Body of pancreas (tissue), 4 donors: ENCODE data around the gene TMEM208. TPM values are rescaled to one million over a fixed set of nuclear protein-coding genes. Genes with fewer than 3 reads are reported as not detected.
A peak's percentile ranks its signal among the peaks of the same experiment; 100 is the strongest.

ENCODE experiments used
- ATAC-seq: fragments of 150-250 bp; one replicate; pipeline ENCODE4 v1.9.1; 2016
- DNase-seq, 4 donors: peaks; one replicate each; pipeline ENCODE4 v3.0.0-alpha.2; 2019
- H3K27ac ChIP-seq, 4 donors: fragments of 200-600 bp; sonication (generic); 1 replicate in 3 of 4; 2 replicates in 1 of 4; pipeline versions ENCODE4 v1.5.1 to v1.6.1; 2016 to 2019; ENCODE audit warnings: mild to moderate bottlenecking in 1 of 4, mixed read lengths in 1 of 4, moderate library complexity in 1 of 4
- H3K27me3 ChIP-seq, 2 donors: fragments of 200-600 bp; sonication (generic); one replicate each; pipeline ENCODE4 v1.6.0; 2016; ENCODE audit warnings: mild to moderate bottlenecking in 1 of 2
- H3K36me3 ChIP-seq, 2 donors: fragments of 200-600 bp; sonication (generic); replicated peaks in 1 of 2; 2 replicates each; pipeline ENCODE4 v1.5.1; 2016; ENCODE audit warnings: low read depth in 2 of 2; ENCODE audit not compliant: insufficient read depth in 1 of 2
- H3K4me1 ChIP-seq: fragments of 200-600 bp; sonication (generic); one replicate; pipeline ENCODE4 v1.6.0; 2016
- H3K4me3 ChIP-seq, 2 donors: fragments of 200-600 bp; sonication (generic); 1 replicate in 1 of 2; 2 replicates in 1 of 2; pipeline ENCODE4 v1.5.1; 2016 to 2019
- H3K9me3 ChIP-seq, 3 donors: fragments of 200-600 bp; sonication (generic); 1 replicate in 2 of 3; 2 replicates in 1 of 3; pipeline ENCODE4 v1.5.1; 2016
- POLR2A ChIP-seq, 3 donors: fragments of 450-650 bp; IDR thresholded peaks; one replicate each; pipeline ENCODE4 v1.6.1; 2016; ENCODE audit warnings: antibody characterized with exemption in 3 of 3, mild to moderate bottlenecking in 2 of 3
- WGBS, 2 donors: methylation state at CpG; one replicate each; pipeline ENCODE4 v1.1.5; 2017; 5-methylcytosine and 5-hydroxymethylcytosine counted together
- intact Hi-C: fragments of 100-400 bp; cut with DNase I; formaldehyde crosslinking; loops from one replicate; pipeline ENCODE4 v1.15.1; 2023
- total RNA-seq, 2 donors: library from RNA; depleted of rRNA; stranded (reverse); fragments of >200 nt; gene quantifications; one replicate each; pipeline ENCODE4 v1.1.0, GENCODE V29; 2016
- TF ChIP-seq, protein P1 (sequence below), 7 experiments: fragments of 450-650 bp in 4 of 7; fragments of 200-600 bp in 3 of 7; sonication (generic) in 3 of 7; IDR thresholded peaks; one replicate each; pipeline ENCODE4 v1.5.1; 2016 to 2019; ENCODE audit warnings: antibody characterized with exemption in 7 of 7

The TMEM208 gene
- total RNA-seq, 2 donors from 2014 or later: 35.8 to 48.1 TPM

DNA sequence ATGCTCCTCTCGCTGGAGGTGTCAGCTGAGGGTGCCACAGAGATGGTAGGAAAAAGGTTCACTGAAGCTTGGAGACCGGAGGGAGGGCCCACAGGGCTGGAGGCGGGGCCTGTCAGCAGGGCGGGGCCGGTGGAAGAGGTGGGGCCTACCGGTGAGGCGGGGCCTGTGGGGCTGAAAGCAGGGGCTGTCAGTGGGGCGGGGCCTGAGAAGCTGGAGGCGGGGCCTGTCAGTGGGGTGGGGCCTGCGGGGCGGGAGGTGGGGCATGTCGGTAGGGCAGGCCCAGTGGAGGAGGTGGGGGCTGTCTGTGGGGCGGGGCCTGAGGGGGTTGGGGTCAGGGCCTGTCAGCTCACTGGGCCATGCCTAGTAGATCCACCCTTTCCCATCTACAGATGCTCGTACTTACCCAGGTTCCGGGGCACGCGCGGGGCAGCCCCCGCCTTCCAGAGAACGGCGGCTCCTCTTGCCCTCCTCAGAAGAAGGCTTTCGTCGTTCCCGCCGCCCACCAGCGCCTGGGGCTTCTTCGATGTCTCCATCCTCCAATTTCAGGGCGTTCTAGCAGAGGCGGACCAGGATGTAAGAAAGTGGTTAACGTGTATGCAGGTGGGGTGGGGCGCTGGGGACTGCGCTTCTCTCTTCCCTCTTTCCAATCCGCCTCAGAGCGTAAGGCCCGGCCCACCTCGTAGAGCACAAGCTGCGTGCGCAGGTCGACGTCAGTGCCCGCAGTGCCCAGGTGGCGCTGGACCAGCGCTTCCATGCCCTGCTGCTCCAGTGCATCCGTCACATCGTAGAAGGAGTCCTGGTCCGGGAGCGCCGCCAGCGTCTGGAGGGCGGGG, 9.8 kb downstream of the TMEM208 start:
- peak in 2 of 4 donors; percentile 9 to 37 for DNase-seq
- Histone ChIP-seq H3K27me3 (no peaks in the 10 kb centered on the region), H3K36me3 (peaks cover 0 to 13% of the 10 kb centered on the region in 2 donors), H3K4me1 (peaks cover 16% of the 10 kb centered on the region), H3K9me3 (no peaks in the 10 kb centered on the region), H3K27ac (no peak overlapping the region), H3K4me3 (no peak overlapping the region)
- 83 to 86% methylated on average over 40 to 44 of the region's 50 CpGs for WGBS, 2 donors
- intact Hi-C loops: no loop called here
- peak; percentile 20 for ATAC-seq
- TF ChIP-seq, protein P1, sequence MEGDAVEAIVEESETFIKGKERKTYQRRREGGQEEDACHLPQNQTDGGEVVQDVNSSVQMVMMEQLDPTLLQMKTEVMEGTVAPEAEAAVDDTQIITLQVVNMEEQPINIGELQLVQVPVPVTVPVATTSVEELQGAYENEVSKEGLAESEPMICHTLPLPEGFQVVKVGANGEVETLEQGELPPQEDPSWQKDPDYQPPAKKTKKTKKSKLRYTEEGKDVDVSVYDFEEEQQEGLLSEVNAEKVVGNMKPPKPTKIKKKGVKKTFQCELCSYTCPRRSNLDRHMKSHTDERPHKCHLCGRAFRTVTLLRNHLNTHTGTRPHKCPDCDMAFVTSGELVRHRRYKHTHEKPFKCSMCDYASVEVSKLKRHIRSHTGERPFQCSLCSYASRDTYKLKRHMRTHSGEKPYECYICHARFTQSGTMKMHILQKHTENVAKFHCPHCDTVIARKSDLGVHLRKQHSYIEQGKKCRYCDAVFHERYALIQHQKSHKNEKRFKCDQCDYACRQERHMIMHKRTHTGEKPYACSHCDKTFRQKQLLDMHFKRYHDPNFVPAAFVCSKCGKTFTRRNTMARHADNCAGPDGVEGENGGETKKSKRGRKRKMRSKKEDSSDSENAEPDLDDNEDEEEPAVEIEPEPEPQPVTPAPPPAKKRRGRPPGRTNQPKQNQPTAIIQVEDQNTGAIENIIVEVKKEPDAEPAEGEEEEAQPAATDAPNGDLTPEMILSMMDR (IDR thresholded peaks at IDR 0.05): no peak
- no peak for TF ChIP-seq POLR2A (IDR thresholded peaks at IDR 0.05)

DNA sequence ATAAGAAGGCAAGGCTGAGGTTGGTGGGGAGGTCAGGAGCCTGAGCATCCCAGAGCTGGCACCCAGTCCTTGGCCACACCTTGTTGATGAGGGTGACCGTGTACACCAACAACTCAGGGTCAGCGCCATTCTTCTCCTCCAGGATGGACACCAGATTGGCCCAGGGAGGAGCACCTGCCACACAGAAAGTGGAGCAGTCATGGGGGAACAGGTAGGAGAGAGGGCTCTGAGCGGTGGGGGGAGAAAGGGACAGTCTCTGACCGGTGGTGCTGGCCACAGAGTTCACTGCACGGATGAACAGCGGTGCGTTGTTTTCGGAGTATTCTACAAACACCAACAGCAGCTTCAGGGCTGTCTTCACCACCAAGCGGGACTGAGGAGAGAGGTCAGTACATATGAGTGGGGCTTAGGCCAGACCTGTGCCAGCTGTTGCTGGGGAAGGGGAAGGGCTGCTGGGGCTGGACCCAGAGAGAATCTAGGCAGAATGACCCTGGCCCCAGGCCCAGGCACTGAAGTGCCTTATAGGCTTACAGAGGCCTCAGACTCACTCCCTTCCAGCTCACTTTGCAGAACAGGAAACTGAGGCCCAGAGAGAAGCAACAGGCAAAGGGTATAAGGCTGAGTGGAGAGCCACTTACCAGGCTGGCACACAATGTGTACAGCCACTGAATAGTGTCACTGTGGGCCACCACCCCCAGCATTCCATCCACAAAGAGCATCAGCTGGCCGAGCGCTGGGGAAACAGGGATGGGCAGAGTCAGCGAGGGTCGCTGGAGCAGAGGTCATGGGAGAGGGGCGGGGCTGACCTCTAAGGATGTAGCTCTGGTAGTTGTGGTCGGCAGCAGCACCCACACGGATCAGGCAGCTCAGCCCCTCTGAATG, 10.7 kb downstream of the TMEM208 start:
- H3K4me1 ChIP-seq: peaks cover 20% of the 10 kb centered on the region

DNA sequence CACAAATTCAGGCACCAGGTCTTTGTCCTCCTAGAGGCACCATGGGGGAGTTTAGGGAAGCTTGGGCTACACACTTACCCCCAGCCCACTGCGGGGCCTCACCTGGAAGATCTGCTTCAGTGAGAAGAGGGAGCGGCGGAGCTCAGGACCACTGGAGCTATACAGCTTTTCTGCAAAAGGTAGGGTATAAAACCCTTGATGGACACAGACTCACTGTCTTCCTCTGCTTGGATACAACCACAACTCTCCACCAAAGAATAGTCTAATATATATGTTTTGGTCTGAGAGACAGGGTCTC, 11.3 kb downstream of the TMEM208 start:
- Histone ChIP-seq H3K9me3 (no peaks in the 10 kb centered on the region), H3K27me3 (no peaks in the 10 kb centered on the region), H3K27ac (no peak overlapping the region), H3K4me3 (no peak overlapping the region), H3K4me1 (peaks cover 20% of the 10 kb centered on the region), H3K36me3 (peaks cover 0 to 13% of the 10 kb centered on the region in 2 donors)
- WGBS, 2 donors: 91 to 100% methylated on average over 2 to 3 of the region's 3 CpGs
- TF ChIP-seq, protein P1 (IDR thresholded peaks at IDR 0.05): no peak
- no peak for TF ChIP-seq POLR2A (IDR thresholded peaks at IDR 0.05)
- intact Hi-C loops: no loop called here
- ATAC-seq (no peak), DNase-seq (no peak)

More for the DNA sequence above, 10.7 kb downstream of the TMEM208 start:
- intact Hi-C loops: no loop called here
- Histone ChIP-seq H3K27ac (no peak overlapping the region), H3K9me3 (no peaks in the 10 kb centered on the region), H3K4me3 (no peak overlapping the region), H3K36me3 (peaks cover 0 to 13% of the 10 kb centered on the region in 2 donors), H3K27me3 (no peaks in the 10 kb centered on the region)
- no peak for ATAC-seq
- 82 to 87% methylated on average over 15 to 16 of the region's 16 CpGs for WGBS, 2 donors
- TF ChIP-seq, protein P1 (IDR thresholded peaks at IDR 0.05): no peak
- no peak for TF ChIP-seq POLR2A (IDR thresholded peaks at IDR 0.05)
- DNase-seq: peak in 1 of 4 donors; percentile 12

DNA sequence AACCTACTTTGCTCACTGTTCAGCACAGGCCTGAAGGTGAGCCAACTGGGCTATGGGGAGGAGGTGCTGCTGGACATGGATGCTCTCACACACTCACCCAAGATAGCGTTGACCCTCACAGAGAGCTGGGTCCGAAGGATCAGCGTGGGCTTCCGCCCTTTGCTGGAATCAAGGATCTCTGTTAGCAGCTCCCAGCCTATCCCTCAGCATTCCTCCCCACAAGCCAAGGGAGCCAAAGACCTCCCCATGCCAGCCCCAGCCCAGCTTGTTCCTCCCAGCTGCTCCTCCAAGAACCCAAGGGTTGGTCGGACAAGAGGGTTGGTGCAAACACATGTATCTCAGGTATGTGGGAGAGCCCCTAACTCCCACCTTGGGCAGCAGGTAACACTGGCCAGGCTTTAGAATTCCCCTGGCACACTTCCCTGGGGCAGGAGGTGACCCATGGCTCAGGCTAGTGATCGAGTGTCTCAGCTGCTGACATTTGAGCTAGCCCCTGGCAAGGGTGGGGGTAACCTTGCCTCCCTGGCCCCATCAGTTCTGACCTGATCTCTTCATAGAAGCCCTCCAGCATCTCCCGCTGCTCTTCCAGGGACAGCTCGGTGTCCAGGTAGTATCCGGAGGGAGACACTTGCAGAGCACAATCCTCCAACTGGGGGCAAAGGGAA, 12.0 kb downstream of the TMEM208 start:
- TF ChIP-seq POLR2A (IDR thresholded peaks at IDR 0.05): no peak
- TF ChIP-seq, protein P1 (IDR thresholded peaks at IDR 0.05): no peak
- H3K9me3 ChIP-seq: no peaks in the 10 kb centered on the region
- no peak overlapping the region for H3K27ac ChIP-seq
- DNase-seq: no peak
- no peaks in the 10 kb centered on the region for H3K27me3 ChIP-seq
- peaks cover 26% of the 10 kb centered on the region for H3K4me1 ChIP-seq
- H3K36me3 ChIP-seq: peaks cover 0 to 13% of the 10 kb centered on the region in 2 donors
- no peak overlapping the region for H3K4me3 ChIP-seq
- 85 to 89% methylated on average over 6 to 7 of the region's 9 CpGs for WGBS, 2 donors
- ATAC-seq: no peak
- intact Hi-C loops: no loop called here
